Measurements from ENCODE around the gene FAM151B.
"Not testable (repeated sequence)": the region's sequence is repeated elsewhere in the genome, so short reads cannot be mapped to it uniquely, and the experiment has no call there.

The FAM151B gene

GRCh38 chr5:80466669-80467485 lies 21.0 kb upstream of the FAM151B start:
- no peak for ATAC-seq
- no peak for TF ChIP-seq POU6F1 (CRISPR knock-in tag; IDR thresholded peaks at IDR 0.05; ENCODE audit: borderline replicate concordance, low read depth)
- TF ChIP-seq ISL1 (CRISPR knock-in tag; IDR thresholded peaks at IDR 0.05): no peak
- TF ChIP-seq RARB (CRISPR knock-in tag; IDR thresholded peaks at IDR 0.05): no peak
- TF ChIP-seq CREB5 (CRISPR knock-in tag; IDR thresholded peaks at IDR 0.05; ENCODE audit: low read depth): no peak

- TF ChIP-seq RARB (CRISPR knock-in tag; IDR thresholded peaks at IDR 0.05) (no peak), PATZ1 (CRISPR knock-in tag; IDR thresholded peaks at IDR 0.05; ENCODE audit: borderline replicate concordance) (no peak), TSHZ2 (CRISPR knock-in tag; IDR thresholded peaks at IDR 0.05) (no peak), ZFP3 (CRISPR knock-in tag; IDR thresholded peaks at IDR 0.05) (no peak), ZNF8 (CRISPR knock-in tag; IDR thresholded peaks at IDR 0.05) (no peak), ZNF565 (CRISPR knock-in tag; conservative IDR thresholded peaks at IDR 0.05; ENCODE audit: low read depth) (no peak)
- no peak for ATAC-seq
Observed at GRCh38 chr5:80468131-80468530, 19.8 kb upstream of the FAM151B start.

- ATAC-seq: not testable (repeated sequence)
Observed at GRCh38 chr5:80470631-80471030, 17.3 kb upstream of the FAM151B start.

GRCh38 chr5:80474929-80475328 lies 13.0 kb upstream of the FAM151B start:
- ATAC-seq: no peak
- no peak for TF ChIP-seq PATZ1 (CRISPR knock-in tag; IDR thresholded peaks at IDR 0.05; ENCODE audit: borderline replicate concordance)
- no peak for TF ChIP-seq ARNTL (CRISPR knock-in tag; IDR thresholded peaks at IDR 0.05; ENCODE audit: borderline replicate concordance, low read depth)
- TF ChIP-seq RARB (CRISPR knock-in tag; IDR thresholded peaks at IDR 0.05): no peak
- TF ChIP-seq SNAI2 (CRISPR knock-in tag; IDR thresholded peaks at IDR 0.05): no peak
- no peak for TF ChIP-seq ESRRG (CRISPR knock-in tag; IDR thresholded peaks at IDR 0.05)
- no peak for TF ChIP-seq ZNF70 (CRISPR knock-in tag; IDR thresholded peaks at IDR 0.05)
- TF ChIP-seq CSDC2 (CRISPR knock-in tag; IDR thresholded peaks at IDR 0.05): no peak
- TF ChIP-seq GLIS3 (CRISPR knock-in tag; IDR thresholded peaks at IDR 0.05): no peak
- TF ChIP-seq POU6F1 (CRISPR knock-in tag; IDR thresholded peaks at IDR 0.05; ENCODE audit: borderline replicate concordance, low read depth): no peak
- TF ChIP-seq ZFP3 (CRISPR knock-in tag; IDR thresholded peaks at IDR 0.05): no peak
- TF ChIP-seq ZNF565 (CRISPR knock-in tag; conservative IDR thresholded peaks at IDR 0.05; ENCODE audit: low read depth): no peak

Measured in SK-N-SH treated with all-trans-retinoic acid at 6 μM for 48 hours (cell line).